Gastrocnemius medialis (tissue), 4 donors: ENCODE data around the gene AKNA. TPM values are rescaled to one million over a fixed set of nuclear protein-coding genes. Genes with fewer than 3 reads are reported as not detected.

ENCODE experiments used
- ATAC-seq, 2 donors: fragments of 150-250 bp; one replicate each; pipeline ENCODE4 v1.9.1; 2016
- DNase-seq, 2 donors: peaks; one replicate each; pipeline ENCODE4 v3.0.0-alpha.2; 2019
- H3K27ac ChIP-seq, 4 donors: fragments of 200-600 bp; sonication (generic); 1 replicate in 1 of 4; 2 replicates in 3 of 4; pipeline ENCODE4 v1.5.1; 2016 to 2018; ENCODE audit warnings: mild to moderate bottlenecking in 2 of 4, moderate library complexity in 1 of 4
- H3K27me3 ChIP-seq, 3 donors: fragments of 200-600 bp; sonication (generic) in 2 of 3; 1 replicate in 1 of 3; 2 replicates in 2 of 3; pipeline versions ENCODE4 v1.5.1 to v1.6.0; 2016 to 2019; ENCODE audit warnings: mild to moderate bottlenecking in 1 of 3, moderate library complexity in 1 of 3
- H3K36me3 ChIP-seq, 2 donors: fragments of 200-600 bp; sonication (generic) in 1 of 2; one replicate each; pipeline ENCODE4 v1.5.1; 2017 to 2018
- H3K4me1 ChIP-seq, 2 donors: fragments of 200-600 bp; sonication (generic) in 1 of 2; one replicate each; pipeline ENCODE4 v1.5.1; 2016 to 2017; ENCODE audit warnings: mild to moderate bottlenecking in 2 of 2
- H3K4me3 ChIP-seq, 4 donors: fragments of 200-600 bp; sonication (generic) in 3 of 4; 1 replicate in 1 of 4; 2 replicates in 3 of 4; pipeline ENCODE4 v1.5.1; 2016 to 2019; ENCODE audit warnings: mild to moderate bottlenecking in 2 of 4
- H3K9me3 ChIP-seq, 3 donors: fragments of 200-600 bp; sonication (generic) in 2 of 3; 1 replicate in 1 of 3; 2 replicates in 2 of 3; pipeline ENCODE4 v1.5.1; 2016 to 2019
- POLR2A ChIP-seq, 2 donors: fragments of 450-650 bp; IDR thresholded peaks; one replicate each; pipeline ENCODE4 v1.6.1; 2017; ENCODE audit warnings: antibody characterized with exemption in 2 of 2, mild to moderate bottlenecking in 2 of 2, moderate library complexity in 2 of 2
- in situ Hi-C, 4 donors: fragments of 200-750 bp; cut with MboI; loops; one replicate each; pipeline versions ENCODE4 v1.15.0 to v1.8.0; 2017; ENCODE audit warnings: low sequenced_read_pairs in 4 of 4
- intact Hi-C: fragments of 100-400 bp; cut with DNase I; formaldehyde crosslinking; loops from one replicate; pipeline ENCODE4 v1.15.1; 2023; ENCODE audit warnings: low total_unique reads
- total RNA-seq, 4 donors: library from RNA; depleted of rRNA; stranded (reverse); fragments of >200 nt; gene quantifications; one replicate each; pipeline versions ENCODE4 v1.1.0 to v1.2.3, GENCODE V29; 2016
- TF ChIP-seq, protein P1 (sequence below), 5 experiments: fragments of 450-650 bp in 3 of 5; fragments of 200-600 bp in 2 of 5; sonication (generic) in 2 of 5; IDR thresholded peaks in 4 of 5; conservative IDR thresholded peaks in 1 of 5; 1 replicate in 4 of 5; 2 replicates in 1 of 5; pipeline ENCODE4 v1.5.1; 2016 to 2019; ENCODE audit warnings: antibody characterized with exemption in 5 of 5, mild to moderate bottlenecking in 3 of 5, moderate library complexity in 3 of 5

Gene AKNA
- total RNA-seq, 4 donors from 2014 or later, result 2.8 to 5.7 (median 3.8) TPM

- Histone ChIP-seq H3K9me3 (no peaks in the 10 kb centered on the region), H3K36me3 (no peaks in the 10 kb centered on the region), H3K27me3 (no peaks in the 10 kb centered on the region), H3K27ac (no peak overlapping the region), H3K4me3 (no peak overlapping the region), H3K4me1 (no peaks in the 10 kb centered on the region)
- intact Hi-C loops, result no loop called here
- no peak for DNase-seq
- TF ChIP-seq POLR2A (IDR thresholded peaks at IDR 0.05), result no peak
- TF ChIP-seq, protein P1, sequence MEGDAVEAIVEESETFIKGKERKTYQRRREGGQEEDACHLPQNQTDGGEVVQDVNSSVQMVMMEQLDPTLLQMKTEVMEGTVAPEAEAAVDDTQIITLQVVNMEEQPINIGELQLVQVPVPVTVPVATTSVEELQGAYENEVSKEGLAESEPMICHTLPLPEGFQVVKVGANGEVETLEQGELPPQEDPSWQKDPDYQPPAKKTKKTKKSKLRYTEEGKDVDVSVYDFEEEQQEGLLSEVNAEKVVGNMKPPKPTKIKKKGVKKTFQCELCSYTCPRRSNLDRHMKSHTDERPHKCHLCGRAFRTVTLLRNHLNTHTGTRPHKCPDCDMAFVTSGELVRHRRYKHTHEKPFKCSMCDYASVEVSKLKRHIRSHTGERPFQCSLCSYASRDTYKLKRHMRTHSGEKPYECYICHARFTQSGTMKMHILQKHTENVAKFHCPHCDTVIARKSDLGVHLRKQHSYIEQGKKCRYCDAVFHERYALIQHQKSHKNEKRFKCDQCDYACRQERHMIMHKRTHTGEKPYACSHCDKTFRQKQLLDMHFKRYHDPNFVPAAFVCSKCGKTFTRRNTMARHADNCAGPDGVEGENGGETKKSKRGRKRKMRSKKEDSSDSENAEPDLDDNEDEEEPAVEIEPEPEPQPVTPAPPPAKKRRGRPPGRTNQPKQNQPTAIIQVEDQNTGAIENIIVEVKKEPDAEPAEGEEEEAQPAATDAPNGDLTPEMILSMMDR (IDR thresholded peaks at IDR 0.05 in 4 of 5, conservative IDR thresholded peaks at IDR 0.05 in 1 of 5), result no peak
- ATAC-seq, result no peak
- in situ Hi-C loops, result no loop called here
These were observed 78.7 kb downstream of the AKNA start for GRCh38 chr9:114309096-114309495.

DNA sequence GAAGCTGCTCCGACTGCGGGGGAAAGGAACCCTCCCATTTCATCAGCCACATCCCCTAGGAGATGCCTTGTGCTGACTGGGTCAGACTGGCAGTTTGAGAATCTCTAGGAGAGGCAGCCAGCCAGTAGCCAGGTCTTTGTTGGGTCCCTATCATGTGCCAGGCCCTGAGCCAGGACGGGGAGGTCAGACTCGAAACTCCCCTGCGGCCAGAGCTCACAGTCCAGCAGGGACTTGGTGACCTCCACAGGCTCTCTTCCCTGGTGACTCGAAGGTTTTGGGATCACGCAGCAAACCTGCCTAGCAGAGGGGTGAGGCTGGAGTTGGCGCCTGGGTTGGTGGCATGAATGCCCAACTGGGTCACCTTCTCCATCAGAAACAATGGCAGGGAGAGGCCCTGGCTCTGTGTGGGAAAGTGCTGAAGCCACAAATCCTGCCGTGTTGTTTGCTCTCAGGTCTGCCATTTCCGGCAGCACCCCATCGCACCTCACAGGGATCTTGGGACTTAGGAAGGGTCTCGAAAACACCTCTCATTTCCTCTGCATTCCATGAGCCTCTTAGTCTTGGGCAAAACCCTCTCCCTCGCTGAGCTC, 79.3 kb downstream of the AKNA start:
- H3K9me3 ChIP-seq, result no peaks in the 10 kb centered on the region
- no peaks in the 10 kb centered on the region for H3K27me3 ChIP-seq
- H3K27ac ChIP-seq, result no peak overlapping the region
- no peak for DNase-seq
- no peaks in the 10 kb centered on the region for H3K4me1 ChIP-seq
- no peak for ATAC-seq
- H3K4me3 ChIP-seq, result no peak overlapping the region
- intact Hi-C loops, result no loop called here
- H3K36me3 ChIP-seq, result no peaks in the 10 kb centered on the region
- in situ Hi-C loops, result no loop called here
- no peak for TF ChIP-seq POLR2A (IDR thresholded peaks at IDR 0.05)
- TF ChIP-seq, protein P1 (IDR thresholded peaks at IDR 0.05 in 4 of 5, conservative IDR thresholded peaks at IDR 0.05 in 1 of 5), result no peak

- no peaks in the 10 kb centered on the region for H3K9me3 ChIP-seq
- TF ChIP-seq, protein P1 (IDR thresholded peaks at IDR 0.05 in 4 of 5, conservative IDR thresholded peaks at IDR 0.05 in 1 of 5), result no peak
- no peak for TF ChIP-seq POLR2A (IDR thresholded peaks at IDR 0.05)
- in situ Hi-C loops (no loop called here), intact Hi-C loops (no loop called here)
- H3K27ac ChIP-seq, result no peak overlapping the region
- no peaks in the 10 kb centered on the region for H3K27me3 ChIP-seq
- ATAC-seq (no peak), DNase-seq (no peak)
- H3K4me1 ChIP-seq, result no peaks in the 10 kb centered on the region
- H3K4me3 ChIP-seq, result no peak overlapping the region
- no peaks in the 10 kb centered on the region for H3K36me3 ChIP-seq
These were observed 79.9 kb downstream of the AKNA start for GRCh38 chr9:114307899-114308267.

DNA sequence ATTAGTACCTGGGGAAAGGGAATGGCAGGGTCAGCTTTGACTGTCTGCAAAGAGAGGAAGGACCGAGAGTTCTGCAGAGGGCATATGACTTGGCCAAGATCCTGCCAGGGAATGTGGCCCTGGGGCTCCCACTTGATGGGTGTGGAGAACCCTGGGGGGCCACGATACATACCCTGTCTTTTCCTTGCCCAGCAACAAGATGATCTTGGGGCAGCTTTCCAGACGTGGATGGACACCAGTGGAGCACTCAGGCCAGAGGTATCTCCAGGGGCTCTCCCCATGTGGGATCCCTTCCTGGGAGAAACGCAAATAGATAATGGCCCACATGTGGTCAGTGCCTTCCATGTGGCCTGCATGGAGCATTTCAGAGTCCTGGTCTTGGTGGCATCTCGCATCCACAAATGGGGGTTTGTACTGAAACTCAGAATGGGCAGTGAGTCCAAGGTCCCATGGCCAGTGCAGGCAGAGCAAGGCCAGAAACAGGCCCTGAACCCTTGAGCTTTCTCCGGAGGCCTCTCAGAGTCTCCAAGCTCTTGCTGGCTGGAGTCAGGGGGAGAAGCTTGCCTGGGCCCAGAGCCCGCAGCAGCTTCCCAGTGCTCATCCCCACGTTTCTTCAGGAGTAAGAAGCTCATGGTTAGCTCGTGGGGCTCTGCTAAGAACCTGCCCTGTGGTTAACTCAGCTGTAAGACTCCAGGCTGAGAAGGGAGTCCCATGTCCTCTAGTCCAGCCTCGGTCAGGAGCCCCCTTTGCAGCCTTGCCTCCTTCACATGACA, 83.2 kb downstream of the AKNA start:
- intact Hi-C loops (no loop called here), in situ Hi-C loops (no loop called here)
- H3K4me1 ChIP-seq, result no peaks in the 10 kb centered on the region
- no peaks in the 10 kb centered on the region for H3K9me3 ChIP-seq
- H3K27me3 ChIP-seq, result no peaks in the 10 kb centered on the region
- no peak for TF ChIP-seq POLR2A (IDR thresholded peaks at IDR 0.05)
- TF ChIP-seq, protein P1 (IDR thresholded peaks at IDR 0.05 in 4 of 5, conservative IDR thresholded peaks at IDR 0.05 in 1 of 5), result no peak
- no peak overlapping the region for H3K4me3 ChIP-seq
- no peak overlapping the region for H3K27ac ChIP-seq
- ATAC-seq (no peak), DNase-seq (no peak)
- no peaks in the 10 kb centered on the region for H3K36me3 ChIP-seq
